Liver (tissue), 9 donors: Measurements from ENCODE around the gene MAP4K2. TPM values are rescaled to one million over a fixed set of nuclear protein-coding genes. Genes with fewer than 3 reads are reported as not detected.

Experiments
- DNase-seq: peaks from one replicate; pipeline ENCODE4 v3.0.0-alpha.2; 2017; ENCODE audit warnings: low spot score
- H3K27ac ChIP-seq, 2 donors: one replicate each; pipeline ENCODE4 v1.7.0; 2013; ENCODE audit warnings: inconsistent platforms in 2 of 2, low read length in 2 of 2, control low read depth in 1 of 2, low read depth in 1 of 2, mild to moderate bottlenecking in 1 of 2
- H3K27me3 ChIP-seq, 4 donors: one replicate each; pipeline versions ENCODE4 v1.6.1 to v1.7.0; 2013; ENCODE audit warnings: low read length in 3 of 4, inconsistent platforms in 1 of 4, mild to moderate bottlenecking in 1 of 4, moderate library complexity in 1 of 4; ENCODE audit not compliant: control insufficient read depth in 4 of 4, insufficient read depth in 4 of 4
- H3K36me3 ChIP-seq, 4 donors: one replicate each; pipeline versions ENCODE4 v1.6.1 to v1.7.0; 2013; ENCODE audit warnings: low read length in 3 of 4, mild to moderate bottlenecking in 3 of 4, low read depth in 1 of 4, moderate library complexity in 1 of 4; ENCODE audit not compliant: control insufficient read depth in 4 of 4, insufficient read depth in 3 of 4
- H3K4me1 ChIP-seq, 4 donors: one replicate each; pipeline versions ENCODE4 v1.6.1 to v1.7.0; 2013; ENCODE audit warnings: low read length in 3 of 4, mild to moderate bottlenecking in 3 of 4, moderate library complexity in 1 of 4; ENCODE audit not compliant: control insufficient read depth in 4 of 4, insufficient read depth in 4 of 4
- H3K4me3 ChIP-seq, 3 donors: one replicate each; pipeline versions ENCODE4 v1.6.1 to v1.7.0; 2013; ENCODE audit warnings: low read length in 3 of 3, control low read depth in 1 of 3, low read depth in 1 of 3, mild to moderate bottlenecking in 1 of 3
- H3K9ac ChIP-seq, 2 donors: one replicate each; pipeline ENCODE4 v1.7.0; 2013; ENCODE audit warnings: low read length in 2 of 2, mild to moderate bottlenecking in 2 of 2, moderate library complexity in 2 of 2, control low read depth in 1 of 2, low read depth in 1 of 2
- H3K9me3 ChIP-seq, 4 donors: one replicate each; pipeline versions ENCODE4 v1.6.1 to v1.7.0; 2013; ENCODE audit warnings: low read length in 3 of 4; ENCODE audit not compliant: control insufficient read depth in 4 of 4
- ATF3 ChIP-seq: IDR thresholded peaks from 2 replicates; pipeline ENCODE4 v1.6.1; 2016; ENCODE audit warnings: antibody characterized with exemption
- EGR1 ChIP-seq, 2 donors: IDR thresholded peaks; 2 replicates each; pipeline ENCODE4 v1.6.1; 2016 to 2018; ENCODE audit warnings: antibody characterized with exemption in 2 of 2, low read depth in 2 of 2
- FOXA1 ChIP-seq: IDR thresholded peaks from 2 replicates; pipeline ENCODE4 v1.6.1; 2016; ENCODE audit warnings: antibody characterized with exemption
- FOXA2 ChIP-seq: IDR thresholded peaks from 2 replicates; pipeline ENCODE4 v1.6.1; 2016; ENCODE audit warnings: antibody characterized with exemption
- GABPA ChIP-seq, 2 donors: IDR thresholded peaks in 1 of 2; conservative IDR thresholded peaks in 1 of 2; 2 replicates each; pipeline ENCODE4 v1.6.1; 2016; ENCODE audit warnings: antibody characterized with exemption in 2 of 2, mild to moderate bottlenecking in 1 of 2, moderate library complexity in 1 of 2
- HNF4A ChIP-seq, 2 donors: conservative IDR thresholded peaks; 2 replicates each; pipeline ENCODE4 v1.6.1; 2016; ENCODE audit warnings: antibody characterized with exemption in 2 of 2, mild to moderate bottlenecking in 2 of 2
- HNF4G ChIP-seq: IDR thresholded peaks from 2 replicates; pipeline ENCODE4 v1.6.1; 2016; ENCODE audit warnings: antibody characterized with exemption
- JUND ChIP-seq, 2 donors: IDR thresholded peaks; 2 replicates each; pipeline ENCODE4 v1.6.1; 2016; ENCODE audit warnings: antibody characterized with exemption in 2 of 2
- MAX ChIP-seq: IDR thresholded peaks from 2 replicates; pipeline ENCODE4 v1.6.1; 2016; ENCODE audit warnings: antibody characterized with exemption
- NR2F2 ChIP-seq: IDR thresholded peaks from 2 replicates; pipeline ENCODE4 v1.6.1; 2016; ENCODE audit warnings: antibody characterized with exemption
- RAD21 ChIP-seq, 2 donors: IDR thresholded peaks; 2 replicates each; pipeline ENCODE4 v1.6.1; 2016; ENCODE audit warnings: antibody characterized with exemption in 2 of 2, mild to moderate bottlenecking in 2 of 2
- REST ChIP-seq: IDR thresholded peaks from 2 replicates; pipeline ENCODE4 v1.6.1; 2016; ENCODE audit warnings: antibody characterized with exemption, mild to moderate bottlenecking
- RXRA ChIP-seq, 2 donors: IDR thresholded peaks; 2 replicates each; pipeline ENCODE4 v1.6.1; 2017 to 2018; ENCODE audit warnings: antibody characterized with exemption in 2 of 2, mild to moderate bottlenecking in 1 of 2
- SP1 ChIP-seq: IDR thresholded peaks from 2 replicates; pipeline ENCODE4 v1.6.1; 2018; ENCODE audit warnings: antibody characterized with exemption, mild to moderate bottlenecking
- TAF1 ChIP-seq: conservative IDR thresholded peaks from 2 replicates; pipeline ENCODE4 v1.6.1; 2016; ENCODE audit warnings: antibody characterized with exemption, mild to moderate bottlenecking
- YY1 ChIP-seq: IDR thresholded peaks from 2 replicates; pipeline ENCODE4 v1.6.1; 2016; ENCODE audit warnings: antibody characterized with exemption, mild to moderate bottlenecking
- ZBTB33 ChIP-seq: IDR thresholded peaks from 2 replicates; pipeline ENCODE4 v1.6.1; 2016; ENCODE audit warnings: antibody characterized with exemption
- WGBS: extraction: QIAGEN DNeasy Blood & Tissue Kit; methylation state at CpG from one replicate; pipeline ENCODE4 v1.1.7; 2013; 5-methylcytosine and 5-hydroxymethylcytosine counted together
- polyA plus RNA-seq, 2 donors: library from polyadenylated mRNA; stranded (reverse) in 1 of 2; unstranded in 1 of 2; fragments of 200-250 nt in 1 of 2; fragments of >200 nt in 1 of 2; fragmentation: Nextera tagmentation in 1 of 2; extraction: Ambion mirVana in 1 of 2; gene quantifications; one replicate each; pipeline versions ENCODE4 v1.2.1 to v1.2.3, GENCODE V29; 2013 to 2015
- total RNA-seq, 2 donors: library from RNA; depleted of rRNA; stranded (reverse); fragments of >200 nt; gene quantifications; one replicate each; pipeline ENCODE4 v1.2.3, GENCODE V29; 2014
- TF ChIP-seq, protein P1 (sequence below): fragments of 150-350 bp; IDR thresholded peaks from 2 replicates; pipeline ENCODE4 v1.5.1; 2017; ENCODE audit warnings: improper control_type of control experiment, low read depth, low read length; ENCODE audit not compliant: missing input control
- donor health status: healthy.
- donor health status: healthy.
- donor health status: healthy.
- donor health status: healthy.
- donor health status: healthy.

The MAP4K2 gene
- total and polyA plus RNA-seq, 4 donors, result 2.1 to 6.9 (median 3.5) TPM

GRCh38 chr11:64792482-64792881, 10.5 kb downstream of the MAP4K2 start (continued):
- TF ChIP-seq FOXA2, result no peak

- 96% methylated on average over 14 of the region's 14 CpGs for WGBS
- DNase-seq, result no peak
Measured at GRCh38 chr11:64791781-64792291, 11.2 kb downstream of the MAP4K2 start.

More at GRCh38 chr11:64791781-64792291, 11.2 kb downstream of the MAP4K2 start:
- H3K4me3 ChIP-seq, result no peak overlapping the region
- H3K36me3 ChIP-seq, result peaks cover 0 to 8% (median 2%) of the 10 kb centered on the region in 4 donors
- no peak overlapping the region for H3K9ac ChIP-seq
- H3K27ac ChIP-seq, result no peak overlapping the region
- no peak for TF ChIP-seq EGR1 (IDR thresholded peaks at IDR 0.05; ENCODE audit: low read depth in 2 of 2)
- no peak for TF ChIP-seq FOXA2
- no peak for TF ChIP-seq ZBTB33
- no peak for TF ChIP-seq ATF3
- no peak for TF ChIP-seq TAF1
- no peak for TF ChIP-seq FOXA1
- TF ChIP-seq HNF4G, result no peak
- no peak for TF ChIP-seq RXRA (IDR thresholded peaks at IDR 0.05)
- no peak for TF ChIP-seq REST
- TF ChIP-seq MAX, result no peak
- TF ChIP-seq YY1, result no peak
- no peak for TF ChIP-seq GABPA (IDR thresholded peaks at IDR 0.05 in 1 of 2, conservative IDR thresholded peaks at IDR 0.05 in 1 of 2)
- TF ChIP-seq RAD21 (IDR thresholded peaks at IDR 0.05), result no peak
- TF ChIP-seq SP1, result no peak
- no peak for TF ChIP-seq HNF4A (conservative IDR thresholded peaks at IDR 0.05)
- TF ChIP-seq, protein P1, sequence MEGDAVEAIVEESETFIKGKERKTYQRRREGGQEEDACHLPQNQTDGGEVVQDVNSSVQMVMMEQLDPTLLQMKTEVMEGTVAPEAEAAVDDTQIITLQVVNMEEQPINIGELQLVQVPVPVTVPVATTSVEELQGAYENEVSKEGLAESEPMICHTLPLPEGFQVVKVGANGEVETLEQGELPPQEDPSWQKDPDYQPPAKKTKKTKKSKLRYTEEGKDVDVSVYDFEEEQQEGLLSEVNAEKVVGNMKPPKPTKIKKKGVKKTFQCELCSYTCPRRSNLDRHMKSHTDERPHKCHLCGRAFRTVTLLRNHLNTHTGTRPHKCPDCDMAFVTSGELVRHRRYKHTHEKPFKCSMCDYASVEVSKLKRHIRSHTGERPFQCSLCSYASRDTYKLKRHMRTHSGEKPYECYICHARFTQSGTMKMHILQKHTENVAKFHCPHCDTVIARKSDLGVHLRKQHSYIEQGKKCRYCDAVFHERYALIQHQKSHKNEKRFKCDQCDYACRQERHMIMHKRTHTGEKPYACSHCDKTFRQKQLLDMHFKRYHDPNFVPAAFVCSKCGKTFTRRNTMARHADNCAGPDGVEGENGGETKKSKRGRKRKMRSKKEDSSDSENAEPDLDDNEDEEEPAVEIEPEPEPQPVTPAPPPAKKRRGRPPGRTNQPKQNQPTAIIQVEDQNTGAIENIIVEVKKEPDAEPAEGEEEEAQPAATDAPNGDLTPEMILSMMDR, result no peak
- TF ChIP-seq NR2F2, result no peak
- TF ChIP-seq JUND (IDR thresholded peaks at IDR 0.05), result no peak
- no peaks in the 10 kb centered on the region for H3K27me3 ChIP-seq
- peaks cover 0 to 5% (median 2%) of the 10 kb centered on the region in 4 donors for H3K4me1 ChIP-seq
- no peaks in the 10 kb centered on the region for H3K9me3 ChIP-seq
